ENCODE results near the gene KRT222. TPM values are rescaled to one million over a fixed set of nuclear protein-coding genes. Genes with fewer than 3 reads are reported as not detected.

KRT222 gene
- total and polyA plus RNA-seq, 2 of the 13 experiments (the other 11 are each of a cell fraction or from before 2014, with no cell fraction given), result not detected

DNA sequence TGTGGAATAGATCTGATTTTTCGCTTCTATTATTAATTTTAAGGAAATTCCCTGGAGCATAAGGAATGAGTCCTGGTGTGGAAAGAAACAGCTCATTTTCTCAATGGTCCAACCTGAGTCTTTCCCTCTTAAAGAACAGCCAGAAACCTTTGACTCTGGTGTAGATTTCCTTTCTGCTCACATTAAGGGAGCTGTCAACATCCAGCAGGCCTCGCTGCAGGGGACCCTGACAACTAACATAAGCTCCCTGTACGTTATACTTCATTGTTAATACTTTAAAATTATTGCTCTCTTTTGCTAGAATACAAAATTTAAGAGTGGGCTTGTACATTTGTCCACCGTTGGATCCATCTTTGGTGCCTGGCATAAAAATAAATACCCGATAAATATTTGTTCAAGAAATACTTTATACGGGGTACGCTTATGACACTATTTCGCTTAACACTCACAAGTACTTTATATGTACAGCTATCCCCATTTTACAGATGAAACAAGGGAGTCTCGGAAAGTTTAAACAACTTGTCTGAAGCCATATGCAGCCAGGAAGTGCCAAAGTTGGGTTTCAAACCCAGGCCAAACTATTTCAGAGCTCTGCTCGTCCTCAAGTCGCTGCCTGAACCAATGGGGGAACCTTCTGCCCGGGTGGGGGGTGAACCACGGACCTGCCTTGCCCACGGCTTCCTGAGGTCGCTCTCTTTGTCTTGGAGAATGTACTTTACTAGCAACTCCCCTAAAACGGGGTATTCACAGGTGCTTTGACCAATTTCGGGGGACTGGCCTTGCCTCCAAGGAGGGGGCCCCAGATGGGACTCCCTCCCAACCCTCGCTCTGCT lies 18.0 kb downstream of the KRT222 start (continued):
- TF ChIP-seq, protein P1, sequence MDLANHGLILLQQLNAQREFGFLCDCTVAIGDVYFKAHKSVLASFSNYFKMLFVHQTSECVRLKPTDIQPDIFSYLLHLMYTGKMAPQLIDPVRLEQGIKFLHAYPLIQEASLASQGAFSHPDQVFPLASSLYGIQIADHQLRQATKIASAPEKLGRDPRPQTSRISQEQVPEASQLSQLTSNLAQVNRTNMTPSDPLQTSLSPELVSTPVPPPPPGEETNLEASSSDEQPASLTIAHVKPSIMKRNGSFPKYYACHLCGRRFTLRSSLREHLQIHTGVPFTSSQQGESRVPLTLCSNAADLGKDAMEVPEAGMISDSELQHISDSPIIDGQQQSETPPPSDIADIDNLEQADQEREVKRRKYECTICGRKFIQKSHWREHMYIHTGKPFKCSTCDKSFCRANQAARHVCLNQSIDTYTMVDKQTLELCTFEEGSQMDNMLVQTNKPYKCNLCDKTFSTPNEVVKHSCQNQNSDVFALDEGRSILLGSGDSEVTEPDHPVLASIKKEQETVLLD (CRISPR knock-in tag; IDR thresholded peaks at IDR 0.05; ENCODE audit: low read depth), result 0 out of 2 replicates have a peak, but pooled peaks have one; percentile 23
- no peak for TF ChIP-seq MTF2 (CRISPR knock-in tag; IDR thresholded peaks at IDR 0.05; ENCODE audit: borderline replicate concordance)
- TF ChIP-seq, protein P2, sequence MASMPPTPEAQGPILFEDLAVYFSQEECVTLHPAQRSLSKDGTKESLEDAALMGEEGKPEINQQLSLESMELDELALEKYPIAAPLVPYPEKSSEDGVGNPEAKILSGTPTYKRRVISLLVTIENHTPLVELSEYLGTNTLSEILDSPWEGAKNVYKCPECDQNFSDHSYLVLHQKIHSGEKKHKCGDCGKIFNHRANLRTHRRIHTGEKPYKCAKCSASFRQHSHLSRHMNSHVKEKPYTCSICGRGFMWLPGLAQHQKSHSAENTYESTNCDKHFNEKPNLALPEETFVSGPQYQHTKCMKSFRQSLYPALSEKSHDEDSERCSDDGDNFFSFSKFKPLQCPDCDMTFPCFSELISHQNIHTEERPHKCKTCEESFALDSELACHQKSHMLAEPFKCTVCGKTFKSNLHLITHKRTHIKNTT (CRISPR knock-in tag; IDR thresholded peaks at IDR 0.05), result no peak
- no peak for TF ChIP-seq ZNF7 (CRISPR knock-in tag; IDR thresholded peaks at IDR 0.05)
- no peak for TF ChIP-seq TSC22D2 (CRISPR knock-in tag; IDR thresholded peaks at IDR 0.05; ENCODE audit: borderline replicate concordance)
- TF ChIP-seq, protein P3, sequence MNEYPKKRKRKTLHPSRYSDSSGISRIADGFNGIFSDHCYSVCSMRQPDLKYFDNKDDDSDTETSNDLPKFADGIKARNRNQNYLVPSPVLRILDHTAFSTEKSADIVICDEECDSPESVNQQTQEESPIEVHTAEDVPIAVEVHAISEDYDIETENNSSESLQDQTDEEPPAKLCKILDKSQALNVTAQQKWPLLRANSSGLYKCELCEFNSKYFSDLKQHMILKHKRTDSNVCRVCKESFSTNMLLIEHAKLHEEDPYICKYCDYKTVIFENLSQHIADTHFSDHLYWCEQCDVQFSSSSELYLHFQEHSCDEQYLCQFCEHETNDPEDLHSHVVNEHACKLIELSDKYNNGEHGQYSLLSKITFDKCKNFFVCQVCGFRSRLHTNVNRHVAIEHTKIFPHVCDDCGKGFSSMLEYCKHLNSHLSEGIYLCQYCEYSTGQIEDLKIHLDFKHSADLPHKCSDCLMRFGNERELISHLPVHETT (CRISPR knock-in tag; conservative IDR thresholded peaks at IDR 0.05), result no peak
- 0 out of 2 replicates have a peak, but pooled peaks have one; percentile 24 for TF ChIP-seq SMAD3 (CRISPR knock-in tag; IDR thresholded peaks at IDR 0.05)
- no peak for TF ChIP-seq CEBPB (IDR thresholded peaks at IDR 0.05; ENCODE audit: borderline replicate concordance, low read depth, low read length)
- TF ChIP-seq NFRKB (IDR thresholded peaks at IDR 0.05), result no peak
- TF ChIP-seq, protein P4, sequence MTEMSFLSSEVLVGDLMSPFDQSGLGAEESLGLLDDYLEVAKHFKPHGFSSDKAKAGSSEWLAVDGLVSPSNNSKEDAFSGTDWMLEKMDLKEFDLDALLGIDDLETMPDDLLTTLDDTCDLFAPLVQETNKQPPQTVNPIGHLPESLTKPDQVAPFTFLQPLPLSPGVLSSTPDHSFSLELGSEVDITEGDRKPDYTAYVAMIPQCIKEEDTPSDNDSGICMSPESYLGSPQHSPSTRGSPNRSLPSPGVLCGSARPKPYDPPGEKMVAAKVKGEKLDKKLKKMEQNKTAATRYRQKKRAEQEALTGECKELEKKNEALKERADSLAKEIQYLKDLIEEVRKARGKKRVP (CRISPR knock-in tag; IDR thresholded peaks at IDR 0.05), result 0 out of 4 replicates have a peak, but pooled peaks of 1 of the 2 experiments have one; percentile 12
- TF ChIP-seq ZBTB42 (CRISPR knock-in tag; IDR thresholded peaks at IDR 0.05), result no peak
- peak; percentile 68; the same call in 1 of the 2 replicates for TF ChIP-seq ARID2 (CRISPR knock-in tag; IDR thresholded peaks at IDR 0.05; ENCODE audit: borderline replicate concordance)
- TF ChIP-seq ZFP62 (CRISPR knock-in tag; IDR thresholded peaks at IDR 0.05), result no peak
- no peak for TF ChIP-seq SAFB2 (CRISPR knock-in tag; IDR thresholded peaks at IDR 0.05; ENCODE audit: borderline replicate concordance, low read depth)
- no peak for TF ChIP-seq RCOR2 (CRISPR knock-in tag; IDR thresholded peaks at IDR 0.05)
- TF ChIP-seq REXO4 (CRISPR knock-in tag; IDR thresholded peaks at IDR 0.05; ENCODE audit: borderline replicate concordance), result no peak
- TF ChIP-seq ZNF441 (CRISPR knock-in tag; IDR thresholded peaks at IDR 0.05; ENCODE audit: borderline replicate concordance), result no peak
- no peak for TF ChIP-seq KLF12 (CRISPR knock-in tag; IDR thresholded peaks at IDR 0.05; ENCODE audit: borderline replicate concordance)
- TF ChIP-seq TMF1 (CRISPR knock-in tag; IDR thresholded peaks at IDR 0.05; ENCODE audit: low read depth), result no peak
- no peak; the same call in 1 of the 2 replicates for TF ChIP-seq ZNF232 (CRISPR knock-in tag; IDR thresholded peaks at IDR 0.05; ENCODE audit: borderline replicate concordance)
- no peak for TF ChIP-seq ZNF558 (CRISPR knock-in tag; IDR thresholded peaks at IDR 0.05; ENCODE audit: borderline replicate concordance)

All from HepG2 (cell line).